CD4-positive, alpha-beta T cell (primary cell): ENCODE measurements around the gene DCAF15. TPM values are rescaled to one million over a fixed set of nuclear protein-coding genes. Genes with fewer than 3 reads are reported as not detected.
"Not testable (repeated sequence)": the region's sequence is repeated elsewhere in the genome, so short reads cannot be mapped to it uniquely, and the experiment has no call there.

Source experiments
- ATAC-seq: fragments of 200-7000 bp; cut with Tn5 transposase; one replicate; pipeline ENCODE4 v1.10.0; 2022; ENCODE audit warnings: mild to moderate bottlenecking; ENCODE audit not compliant: poor library complexity
- CTCF ChIA-PET: fragments of 350-600 bp; sonication (Branson Sonifier 250); formaldehyde crosslinking; loops from one replicate; lab custom pipeline; 2021; ENCODE audit warnings: antibody characterized with exemption, inconsistent platforms; lab: Charles Lee
- POLR2A ChIA-PET: fragments of 350-600 bp; sonication (Branson Sonifier 250); formaldehyde crosslinking; loops from one replicate; lab custom pipeline; 2021; ENCODE audit warnings: antibody characterized with exemption, inconsistent platforms; lab: Charles Lee
- DNase-seq, 14 experiments: peaks; one replicate each; pipeline ENCODE4 v3.0.0-alpha.2; 2013 to 2020; ENCODE audit warnings: mixed read lengths in 2 of 14
- H3K27ac ChIP-seq, 2 donors: one replicate each; pipeline versions ENCODE4 v1.5.1 to v1.7.0; 2013; ENCODE audit warnings: low read length in 2 of 2, low read depth in 1 of 2, mild to moderate bottlenecking in 1 of 2
- H3K27me3 ChIP-seq, 2 experiments: 1 replicate in 1 of 2; 2 replicates in 1 of 2; pipeline versions ENCODE4 v1.6.1 to v1.7.0; 2013; ENCODE audit warnings: low read length in 2 of 2, control low read depth in 1 of 2, mild to moderate bottlenecking in 1 of 2, moderate library complexity in 1 of 2; ENCODE audit not compliant: insufficient read depth in 2 of 2, control insufficient read depth in 1 of 2
- H3K36me3 ChIP-seq: one replicate; pipeline ENCODE4 v1.6.1; 2013; ENCODE audit warnings: low read length, control low read depth; ENCODE audit not compliant: insufficient read depth
- H3K4me1 ChIP-seq: one replicate; pipeline ENCODE4 v1.6.1; 2013; ENCODE audit warnings: low read length, control low read depth; ENCODE audit not compliant: insufficient read depth
- H3K4me3 ChIP-seq: one replicate; pipeline ENCODE4 v1.5.1; 2013; ENCODE audit warnings: mild to moderate bottlenecking, low read length, moderate library complexity
- H3K9me3 ChIP-seq, 2 experiments: 1 replicate in 1 of 2; 2 replicates in 1 of 2; pipeline versions ENCODE4 v1.6.1 to v1.7.0; 2013; ENCODE audit warnings: low read length in 2 of 2, mild to moderate bottlenecking in 2 of 2, control low read depth in 1 of 2, moderate library complexity in 1 of 2; ENCODE audit not compliant: control insufficient read depth in 1 of 2, insufficient read depth in 1 of 2
- H3K27ac Mint-ChIP-seq: one replicate; pipeline ENCODE4 v1.8.0; 2020; ENCODE audit warnings: mixed read lengths
- H3K27me3 Mint-ChIP-seq: one replicate; pipeline ENCODE4 v1.8.0; 2021; ENCODE audit warnings: mixed read lengths
- H3K36me3 Mint-ChIP-seq: one replicate; pipeline ENCODE4 v1.8.0; 2021; ENCODE audit warnings: low read depth, mixed read lengths
- H3K4me1 Mint-ChIP-seq: one replicate; pipeline ENCODE4 v1.8.0; 2021; ENCODE audit warnings: low read depth, mixed read lengths
- H3K4me3 Mint-ChIP-seq: one replicate; pipeline ENCODE4 v1.8.0; 2020; ENCODE audit warnings: mild to moderate bottlenecking, mixed read lengths
- H3K9me3 Mint-ChIP-seq: one replicate; pipeline ENCODE4 v1.8.0; 2020; ENCODE audit warnings: mixed read lengths
- intact Hi-C, 2 experiments: fragments of 100-400 bp; cut with DNase I in 1 of 2; cut with micrococcal nuclease in 1 of 2; formaldehyde crosslinking; loops; one replicate each; pipeline versions ENCODE4 v1.15.1 to v1.9.0; 2023 to 2025; cut with DNase I, micrococcal nuclease
- total RNA-seq, 174 experiments: library from RNA in 2 of 174; stranded (reverse) in 2 of 174; gene quantifications; one replicate each; pipeline ENCODE4 v1.2.3 and lab custom pipeline; 2021 to 2026
- TF ChIP-seq, protein P1 (sequence below): fragments of 200-600 bp; IDR thresholded peaks from one replicate; pipeline ENCODE4 v1.8.0; 2022; ENCODE audit warnings: antibody characterized with exemption, mild to moderate bottlenecking

The DCAF15 gene
- total RNA-seq, 2 experiments from 2014 or later = 84.9 to 85.0 TPM

DNA sequence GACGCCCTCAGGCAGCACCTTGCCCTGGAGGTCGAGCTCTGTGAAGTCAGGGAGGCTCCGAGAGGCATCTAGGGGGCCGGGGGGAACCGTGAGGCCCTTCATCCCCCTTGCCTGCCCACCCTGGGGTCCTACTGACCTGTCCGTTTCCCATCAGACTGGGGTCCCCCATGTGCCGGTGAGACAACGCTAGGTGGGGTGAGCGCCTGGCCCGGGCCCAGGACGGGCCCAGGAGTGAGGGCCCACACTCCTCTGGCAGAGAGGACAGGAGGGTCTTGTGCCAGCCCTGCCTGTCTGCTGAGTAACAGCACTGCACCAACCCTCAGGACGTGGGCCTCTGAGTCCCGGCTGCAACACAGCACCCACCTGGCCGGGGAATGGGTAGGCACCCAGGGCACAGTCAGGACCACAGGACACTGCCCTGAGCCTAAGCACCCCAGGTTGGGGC lies 14.4 kb downstream of the DCAF15 start:
- intact Hi-C loops = no loop called here
- H3K36me3 Mint-ChIP-seq = peaks cover 51% of the 10 kb centered on the region
- POLR2A ChIA-PET = no interaction called here

DNA sequence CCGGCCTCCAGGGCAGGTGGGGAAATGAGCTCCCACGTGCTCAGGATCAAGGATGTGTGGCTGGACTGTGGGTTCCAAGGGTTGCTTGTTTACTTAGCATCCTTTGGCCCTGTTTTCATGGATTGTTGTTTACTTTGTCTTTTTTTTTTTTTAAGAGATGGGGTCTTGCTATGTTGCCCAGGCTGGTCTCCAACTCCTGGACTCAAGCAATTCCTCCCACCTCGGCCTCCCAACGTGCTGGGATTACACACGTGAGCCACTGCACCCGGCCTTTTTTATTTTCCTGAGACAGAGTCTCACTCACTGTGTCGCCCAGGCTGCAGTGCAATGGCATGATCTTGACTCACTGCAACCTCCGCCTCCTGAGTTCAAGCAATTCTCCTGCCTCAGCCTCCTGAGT lies 14.9 kb downstream of the DCAF15 start:
- H3K27me3 Mint-ChIP-seq, H3K9me3 ChIP-seq, H3K27ac Mint-ChIP-seq, H3K4me1 Mint-ChIP-seq, intact Hi-C loops, POLR2A ChIA-PET, H3K27me3 ChIP-seq, ATAC-seq, H3K9me3 Mint-ChIP-seq, H3K27ac ChIP-seq, H3K4me3 ChIP-seq, H3K4me3 Mint-ChIP-seq, H3K4me1 ChIP-seq, CTCF ChIA-PET, DNase-seq: not testable (repeated sequence)
- H3K36me3 ChIP-seq = peaks cover 50% of the 10 kb centered on the region
- peaks cover 50% of the 10 kb centered on the region for H3K36me3 Mint-ChIP-seq

More for the DNA sequence above, 14.4 kb downstream of the DCAF15 start:
- Histone ChIP-seq H3K4me1 (no peaks in the 10 kb centered on the region), H3K27ac (no peak overlapping the region), H3K27me3 (no peaks in the 10 kb centered on the region), H3K9me3 (no peaks in the 10 kb centered on the region), H3K36me3 (peaks cover 51% of the 10 kb centered on the region), H3K4me3 (no peak overlapping the region)
- CTCF ChIA-PET = no interaction called here
- ATAC-seq (no peak), DNase-seq (no peak)
- H3K27ac Mint-ChIP-seq = no peak overlapping the region
- H3K9me3 Mint-ChIP-seq = no peaks in the 10 kb centered on the region
- H3K27me3 Mint-ChIP-seq = no peaks in the 10 kb centered on the region
- no peaks in the 10 kb centered on the region for H3K4me1 Mint-ChIP-seq
- TF ChIP-seq, protein P1, sequence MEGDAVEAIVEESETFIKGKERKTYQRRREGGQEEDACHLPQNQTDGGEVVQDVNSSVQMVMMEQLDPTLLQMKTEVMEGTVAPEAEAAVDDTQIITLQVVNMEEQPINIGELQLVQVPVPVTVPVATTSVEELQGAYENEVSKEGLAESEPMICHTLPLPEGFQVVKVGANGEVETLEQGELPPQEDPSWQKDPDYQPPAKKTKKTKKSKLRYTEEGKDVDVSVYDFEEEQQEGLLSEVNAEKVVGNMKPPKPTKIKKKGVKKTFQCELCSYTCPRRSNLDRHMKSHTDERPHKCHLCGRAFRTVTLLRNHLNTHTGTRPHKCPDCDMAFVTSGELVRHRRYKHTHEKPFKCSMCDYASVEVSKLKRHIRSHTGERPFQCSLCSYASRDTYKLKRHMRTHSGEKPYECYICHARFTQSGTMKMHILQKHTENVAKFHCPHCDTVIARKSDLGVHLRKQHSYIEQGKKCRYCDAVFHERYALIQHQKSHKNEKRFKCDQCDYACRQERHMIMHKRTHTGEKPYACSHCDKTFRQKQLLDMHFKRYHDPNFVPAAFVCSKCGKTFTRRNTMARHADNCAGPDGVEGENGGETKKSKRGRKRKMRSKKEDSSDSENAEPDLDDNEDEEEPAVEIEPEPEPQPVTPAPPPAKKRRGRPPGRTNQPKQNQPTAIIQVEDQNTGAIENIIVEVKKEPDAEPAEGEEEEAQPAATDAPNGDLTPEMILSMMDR = no peak
- H3K4me3 Mint-ChIP-seq = no peak overlapping the region

DNA sequence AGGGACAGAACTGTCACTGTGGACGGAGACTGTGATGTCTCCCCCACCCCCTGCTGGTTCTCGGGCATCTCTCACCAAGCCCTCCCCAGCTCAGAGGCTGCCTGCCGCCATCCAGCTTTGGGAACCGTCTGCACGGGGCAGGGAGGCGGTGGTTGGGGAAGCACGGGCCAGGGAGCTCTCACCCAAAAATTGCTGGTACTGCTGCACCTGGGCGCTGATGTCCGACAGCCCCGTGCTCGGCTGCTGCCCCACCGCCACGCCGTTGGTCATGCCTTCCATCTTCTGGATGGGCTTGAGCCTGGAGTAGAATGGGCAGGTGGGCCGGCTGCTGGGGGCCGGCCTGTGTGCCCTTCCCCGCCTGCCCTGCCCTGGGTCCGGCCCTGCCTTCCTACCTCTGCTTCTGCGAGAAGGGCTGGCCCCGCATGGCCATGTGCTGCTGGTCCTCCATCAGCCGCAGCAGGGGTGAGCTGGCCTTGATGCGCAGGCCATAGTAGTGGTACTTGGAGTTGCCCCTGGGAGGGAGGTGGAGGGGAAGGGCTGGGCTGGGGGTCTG lies 16.1 kb downstream of the DCAF15 start:
- Mint-ChIP-seq H3K4me1 (no peaks in the 10 kb centered on the region), H3K9me3 (no peaks in the 10 kb centered on the region), H3K36me3 (peaks cover 55% of the 10 kb centered on the region), H3K27ac (no peak overlapping the region), H3K27me3 (no peaks in the 10 kb centered on the region), H3K4me3 (no peak overlapping the region)
- H3K4me1 ChIP-seq = peaks cover 4% of the 10 kb centered on the region
- ChIA-PET POLR2A (no interaction called here), CTCF (no interaction called here)
- no peaks in the 10 kb centered on the region for H3K27me3 ChIP-seq
- ATAC-seq (no peak), DNase-seq (no peak)
- TF ChIP-seq, protein P1 = no peak
- H3K27ac ChIP-seq = no peak overlapping the region
- H3K4me3 ChIP-seq = no peak overlapping the region
- H3K36me3 ChIP-seq = peaks cover 57% of the 10 kb centered on the region
- no peaks in the 10 kb centered on the region for H3K9me3 ChIP-seq
- intact Hi-C loops = no loop called here

DNA sequence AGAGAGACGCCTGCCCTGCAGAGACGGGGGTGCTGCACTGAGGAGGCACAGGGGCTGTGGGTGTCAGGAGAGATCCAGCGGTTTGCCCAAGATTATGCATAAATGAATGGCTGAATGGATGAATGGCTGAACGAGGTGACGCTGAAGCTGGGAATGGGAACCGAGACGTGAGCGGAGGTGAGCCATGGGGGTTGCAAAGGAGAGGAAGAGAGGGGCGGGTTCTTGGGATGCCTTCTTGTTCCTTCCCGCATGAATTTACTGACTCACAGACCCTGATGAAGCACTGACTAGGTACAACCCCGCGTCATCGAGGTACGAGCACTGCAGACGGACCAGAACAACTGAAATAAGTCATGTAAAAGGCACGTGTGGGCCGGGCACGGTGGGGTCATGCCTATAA lies 16.7 kb downstream of the DCAF15 start:
- H3K27me3 ChIP-seq = no peaks in the 10 kb centered on the region
- no peak overlapping the region for H3K27ac ChIP-seq
- H3K27me3 Mint-ChIP-seq = no peaks in the 10 kb centered on the region
- no peaks in the 10 kb centered on the region for H3K9me3 ChIP-seq
- TF ChIP-seq, protein P1 = no peak
- H3K27ac Mint-ChIP-seq = no peak overlapping the region
- peaks cover 3% of the 10 kb centered on the region for H3K4me1 Mint-ChIP-seq
- H3K4me3 ChIP-seq = no peak overlapping the region
- ChIA-PET CTCF (no interaction called here), POLR2A (no interaction called here)
- no peak for ATAC-seq
- intact Hi-C loops = no loop called here
- H3K4me1 ChIP-seq = peaks cover 9% of the 10 kb centered on the region
- peaks cover 57% of the 10 kb centered on the region for H3K36me3 ChIP-seq
- H3K4me3 Mint-ChIP-seq = no peak overlapping the region
- peaks cover 58% of the 10 kb centered on the region for H3K36me3 Mint-ChIP-seq
- H3K9me3 Mint-ChIP-seq = no peaks in the 10 kb centered on the region
- DNase-seq = no peak
